HG02840 (cell line): ENCODE measurements around the gene FPR3.
"Not testable (repeated sequence)": the region's sequence is repeated elsewhere in the genome, so short reads cannot be mapped to it uniquely, and the experiment has no call there.

Source experiments
- ATAC-seq: cut with Tn5 transposase; IDR thresholded peaks from one replicate; pipeline ENCODE4 v1.9.1; 2021; ENCODE audit warnings: mild to moderate bottlenecking, moderate library complexity, moderate number of reproducible peaks; ENCODE audit not compliant: unreplicated experiment, low FRiP score

The FPR3 gene

GRCh38 chr19:51783372-51783771 lies 11.6 kb upstream of the FPR3 start:
- no peak for ATAC-seq

GRCh38 chr19:51784109-51784785 lies 10.7 kb upstream of the FPR3 start:
- no peak for ATAC-seq

GRCh38 chr19:51784922-51785690 lies 9.9 kb upstream of the FPR3 start:
- ATAC-seq: no peak

GRCh38 chr19:51786646-51787494 lies 8.1 kb upstream of the FPR3 start:
- no peak for ATAC-seq

GRCh38 chr19:51788029-51788428 lies 6.9 kb upstream of the FPR3 start:
- no peak for ATAC-seq

GRCh38 chr19:51789061-51789795 lies 5.7 kb upstream of the FPR3 start:
- no peak for ATAC-seq

- no peak for ATAC-seq
These were observed 2.0 kb upstream of the FPR3 start for GRCh38 chr19:51792932-51793331.

GRCh38 chr19:51793994-51794393 lies 963 bp upstream of the FPR3 start:
- ATAC-seq: no peak

- ATAC-seq: no peak
These were observed 1.3 kb downstream of the FPR3 start for GRCh38 chr19:51796195-51796679.

- no peak for ATAC-seq
These were observed 2.5 kb downstream of the FPR3 start for GRCh38 chr19:51797480-51797879.

- ATAC-seq: no peak
These were observed 3.1 kb downstream of the FPR3 start for GRCh38 chr19:51798062-51798461.

GRCh38 chr19:51799034-51799773 lies 4.2 kb downstream of the FPR3 start:
- no peak for ATAC-seq

GRCh38 chr19:51799774-51800472 lies 5.0 kb downstream of the FPR3 start:
- no peak for ATAC-seq

- ATAC-seq: no peak
These were observed 5.7 kb downstream of the FPR3 start for GRCh38 chr19:51800473-51801244.

- no peak for ATAC-seq
These were observed 7.8 kb downstream of the FPR3 start for GRCh38 chr19:51802775-51803174.

- ATAC-seq: no peak
These were observed 8.6 kb downstream of the FPR3 start for GRCh38 chr19:51803519-51803918.

GRCh38 chr19:51803967-51804366 lies 9.0 kb downstream of the FPR3 start:
- ATAC-seq: no peak

- ATAC-seq: not testable (repeated sequence)
These were observed 9.8 kb downstream of the FPR3 start for GRCh38 chr19:51804789-51805188.
